ENCODE results near the gene THBS3. TPM values are rescaled to one million over a fixed set of nuclear protein-coding genes. Genes with fewer than 3 reads are reported as not detected.

The THBS3 gene
- total and polyA plus RNA-seq, 9 of the 15 experiments (the other 6 are each of a cell fraction or from before 2014, with no cell fraction given): 0.59 to 8.3 (median 3.2) TPM

- TF ChIP-seq UBTF (IDR thresholded peaks at IDR 0.05; ENCODE audit: borderline replicate concordance in 1 of 2, low read depth in 2 of 2, low read length in 2 of 2) (peak; percentile 75 to 94; a peak in 3 of 4 replicates), ZNF184 (CRISPR knock-in tag; IDR thresholded peaks at IDR 0.05) (no peak), CBX5 (IDR thresholded peaks at IDR 0.05; ENCODE audit: borderline replicate concordance, low read depth) (no peak), ZNF165 (CRISPR knock-in tag; IDR thresholded peaks at IDR 0.05; ENCODE audit: borderline replicate concordance) (no peak), DNMT1 (IDR thresholded peaks at IDR 0.05) (no peak), DIDO1 (tag; IDR thresholded peaks at IDR 0.05; ENCODE audit: low read depth) (no peak), CBX8 (IDR thresholded peaks at IDR 0.05; ENCODE audit: borderline replicate concordance, extremely low read depth, low read depth, low read length, poor library complexity, severe bottlenecking) (no peak), HDAC2 (IDR thresholded peaks at IDR 0.05) (0 out of 2 replicates have a peak, but pooled peaks have one; percentile 28), RBM25 (IDR thresholded peaks at IDR 0.05; ENCODE audit: low read depth, low read length, severe bottlenecking) (no peak), E2F6 (IDR thresholded peaks at IDR 0.05; ENCODE audit: borderline replicate concordance in 1 of 2, extremely low read depth in 1 of 2, insufficient read depth in 1 of 2, insufficient read length in 1 of 2, low read depth in 1 of 2, low read length in 1 of 2, poor library complexity in 1 of 2, severe bottlenecking in 1 of 2) (no peak), TBP (optimal IDR thresholded peaks at IDR 0.05; ENCODE audit: low read depth, low read length) (peak; percentile 44)
- TF ChIP-seq, protein P1, sequence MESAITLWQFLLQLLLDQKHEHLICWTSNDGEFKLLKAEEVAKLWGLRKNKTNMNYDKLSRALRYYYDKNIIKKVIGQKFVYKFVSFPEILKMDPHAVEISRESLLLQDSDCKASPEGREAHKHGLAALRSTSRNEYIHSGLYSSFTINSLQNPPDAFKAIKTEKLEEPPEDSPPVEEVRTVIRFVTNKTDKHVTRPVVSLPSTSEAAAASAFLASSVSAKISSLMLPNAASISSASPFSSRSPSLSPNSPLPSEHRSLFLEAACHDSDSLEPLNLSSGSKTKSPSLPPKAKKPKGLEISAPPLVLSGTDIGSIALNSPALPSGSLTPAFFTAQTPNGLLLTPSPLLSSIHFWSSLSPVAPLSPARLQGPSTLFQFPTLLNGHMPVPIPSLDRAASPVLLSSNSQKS (CRISPR knock-in tag; IDR thresholded peaks at IDR 0.05): no peak
- TF ChIP-seq, protein P2, sequence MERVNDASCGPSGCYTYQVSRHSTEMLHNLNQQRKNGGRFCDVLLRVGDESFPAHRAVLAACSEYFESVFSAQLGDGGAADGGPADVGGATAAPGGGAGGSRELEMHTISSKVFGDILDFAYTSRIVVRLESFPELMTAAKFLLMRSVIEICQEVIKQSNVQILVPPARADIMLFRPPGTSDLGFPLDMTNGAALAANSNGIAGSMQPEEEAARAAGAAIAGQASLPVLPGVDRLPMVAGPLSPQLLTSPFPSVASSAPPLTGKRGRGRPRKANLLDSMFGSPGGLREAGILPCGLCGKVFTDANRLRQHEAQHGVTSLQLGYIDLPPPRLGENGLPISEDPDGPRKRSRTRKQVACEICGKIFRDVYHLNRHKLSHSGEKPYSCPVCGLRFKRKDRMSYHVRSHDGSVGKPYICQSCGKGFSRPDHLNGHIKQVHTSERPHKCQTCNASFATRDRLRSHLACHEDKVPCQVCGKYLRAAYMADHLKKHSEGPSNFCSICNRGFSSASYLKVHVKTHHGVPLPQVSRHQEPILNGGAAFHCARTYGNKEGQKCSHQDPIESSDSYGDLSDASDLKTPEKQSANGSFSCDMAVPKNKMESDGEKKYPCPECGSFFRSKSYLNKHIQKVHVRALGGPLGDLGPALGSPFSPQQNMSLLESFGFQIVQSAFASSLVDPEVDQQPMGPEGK (CRISPR knock-in tag; IDR thresholded peaks at IDR 0.05; ENCODE audit: borderline replicate concordance): no peak
Observed at GRCh38 chr1:155167166-155168104, 40.3 kb downstream of the THBS3 start (continued).
